ENCODE data around the gene TBATA. TPM values are rescaled to one million over a fixed set of nuclear protein-coding genes. Genes with fewer than 3 reads are reported as not detected.

TBATA gene
- total and polyA plus RNA-seq, 2 of the 8 experiments (the other 6 are each of a cell fraction or from before 2014, with no cell fraction given), result not detected

DNA sequence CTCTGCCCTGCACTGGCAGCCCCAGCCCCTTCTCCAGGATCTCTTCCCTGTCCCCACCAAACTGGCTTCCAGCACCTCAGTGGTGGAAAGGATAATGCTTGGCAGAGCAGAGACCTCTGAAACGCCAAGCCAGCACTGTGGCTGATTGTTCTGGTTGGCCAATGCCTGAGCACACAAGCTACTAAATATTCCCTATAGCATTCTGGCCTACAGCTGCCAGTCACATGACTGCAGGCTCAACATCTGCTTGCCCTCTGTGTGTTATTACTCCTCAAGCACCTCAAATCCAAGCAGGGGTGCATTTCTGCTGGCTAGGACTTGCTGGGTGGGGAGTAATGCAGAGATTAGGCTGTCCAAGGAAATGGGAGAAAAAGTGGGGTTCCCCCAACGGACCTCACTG is 6.1 kb downstream of the TBATA start:
- 95% methylated on average over 2 of the region's 2 CpGs; no CpG with 5 or more reads in 1 of the 2 experiments for WGBS, 2 experiments (ENCODE audit: extremely low coverage in 1 of 2, insufficient coverage in 1 of 2, insufficient read length in 1 of 2, insufficient replicate concordance in 2 of 2, low coverage in 1 of 2, low lambda C conversion rate in 2 of 2, missing lambda C conversion rate in 1 of 2)

More for the DNA sequence above, 6.1 kb downstream of the TBATA start:
- Histone ChIP-seq H3K56ac (replicated peaks; ENCODE audit: insufficient read length, low read depth, low read length) (no peak overlapping the region), H3K4me3 (ENCODE audit: extremely low read depth in 1 of 4, insufficient read depth in 2 of 4, low read depth in 3 of 4, low read length in 4 of 4) (no peak overlapping the region), H2BK15ac (ENCODE audit: low read length) (no peak overlapping the region), H3K4me1 (replicated peaks in 1 of 4; ENCODE audit: control insufficient read depth in 3 of 4, insufficient read depth in 4 of 4, low read length in 3 of 4) (peaks cover 0 to 3% (median 0%) of the 10 kb centered on the region in 4 experiments; a peak in 2 of 7 replicates), H3K9ac (replicated peaks in 1 of 4; ENCODE audit: extremely low read depth in 1 of 4, low read depth in 3 of 4, low read length in 3 of 4) (no peak overlapping the region), H3K14ac (ENCODE audit: insufficient read length) (no peak overlapping the region), H2AFZ (ENCODE audit: low read length) (no peak overlapping the region), H4K20me1 (replicated peaks in 1 of 2; ENCODE audit: control insufficient read depth in 1 of 2, insufficient read depth in 2 of 2, low read length in 2 of 2) (no peaks in the 10 kb centered on the region), H2BK12ac (ENCODE audit: low read depth, low read length) (no peak overlapping the region), H4K5ac (ENCODE audit: insufficient read length, low read depth, low read length) (no peak overlapping the region), H3K36me3 (ENCODE audit: control insufficient read depth in 2 of 4, insufficient read depth in 4 of 4, low read length in 3 of 4) (no peaks in the 10 kb centered on the region), H2BK120ac (replicated peaks; ENCODE audit: low read depth, low read length) (no peak overlapping the region), H3K23ac (ENCODE audit: insufficient read length) (no peak overlapping the region), H3K79me2 (ENCODE audit: control insufficient read depth in 1 of 2, insufficient read depth in 2 of 2, low read length in 2 of 2) (no peaks in the 10 kb centered on the region), H3K18ac (ENCODE audit: extremely low read depth, low read length) (no peak overlapping the region), H3K4ac (replicated peaks; ENCODE audit: insufficient read length, low read depth, low read length) (no peak overlapping the region), H3K23me2 (ENCODE audit: low read depth, low read length) (no peaks in the 10 kb centered on the region), H3K27ac (ENCODE audit: low read depth, low read length) (no peak overlapping the region), H2AK5ac (ENCODE audit: low read depth, low read length) (no peak overlapping the region), H2BK20ac (ENCODE audit: low read length) (no peak overlapping the region), H3K27me3 (replicated peaks in 1 of 4; ENCODE audit: control insufficient read depth in 3 of 4, extremely low read depth in 1 of 4, insufficient read depth in 3 of 4, low read length in 3 of 4) (no peaks in the 10 kb centered on the region), H3K9me3 (ENCODE audit: insufficient read depth in 2 of 2, low read depth in 1 of 2, low read length in 1 of 2) (no peaks in the 10 kb centered on the region), H3K79me1 (ENCODE audit: low read depth, low read length) (no peaks in the 10 kb centered on the region), H4K91ac (replicated peaks; ENCODE audit: insufficient read length, low read length) (no peak overlapping the region), H2BK5ac (ENCODE audit: low read depth, low read length) (no peak overlapping the region), H3K4me2 (ENCODE audit: insufficient read depth in 1 of 2, low read depth in 2 of 2, low read length in 2 of 2) (no peak overlapping the region), H4K8ac (ENCODE audit: extremely low read depth, insufficient read depth, low read length) (no peak overlapping the region)
- DNase-seq (ENCODE audit: low read depth in 1 of 2, low spot score in 2 of 2) (no peak), FAIRE-seq (no peak)
- TF ChIP-seq BACH1 (IDR thresholded peaks at IDR 0.05; ENCODE audit: low read length) (no peak), TBP (IDR thresholded peaks at IDR 0.05; ENCODE audit: low read depth, low read length) (no peak), CEBPB (IDR thresholded peaks at IDR 0.05; ENCODE audit: low read depth, low read length) (no peak), TCF12 (IDR thresholded peaks at IDR 0.05; ENCODE audit: low read depth, low read length) (no peak), SAP30 (IDR thresholded peaks at IDR 0.05; ENCODE audit: insufficient read depth, insufficient replicate concordance, low read length) (no peak), E2F6 (IDR thresholded peaks at IDR 0.05) (no peak), SP1 (IDR thresholded peaks at IDR 0.05; ENCODE audit: low read depth, low read length) (no peak), CBX8 (IDR thresholded peaks at IDR 0.05; ENCODE audit: borderline replicate concordance, low read depth, low read length) (no peak), EP300 (IDR thresholded peaks at IDR 0.05; ENCODE audit: borderline replicate concordance in 1 of 2, low read depth in 2 of 2, low read length in 2 of 2) (no peak), ZNF274 (IDR thresholded peaks at IDR 0.05; ENCODE audit: borderline replicate concordance, extremely low read depth, low read length) (no peak), RXRA (IDR thresholded peaks at IDR 0.05; ENCODE audit: insufficient read depth, low read depth, low read length) (no peak), CHD1 (IDR thresholded peaks at IDR 0.05; ENCODE audit: low read depth, low read length) (no peak), SIN3A (conservative IDR thresholded peaks at IDR 0.05 in 1 of 2, IDR thresholded peaks at IDR 0.05 in 1 of 2; ENCODE audit: low read depth in 1 of 2, low read length in 2 of 2) (no peak), TAF1 (IDR thresholded peaks at IDR 0.05; ENCODE audit: low read depth, low read length) (no peak)
- ChIA-PET CTCF (ENCODE audit: partially characterized antibody) (interaction anchor here (1.0 to 1.4 kb wide), 4 partner anchors 16 to 44 kb away, joined by 3 read pairs; no protein-coding TSS in a partner anchor), POLR2A (ENCODE audit: partially characterized antibody) (no interaction called here)

Data from H1 (cell line).